Keratinocyte (primary cell): Measurements from ENCODE around the gene GSC2.

Source experiments
- CTCF ChIP-seq, 3 experiments: IDR thresholded peaks in 1 of 3; conservative IDR thresholded peaks in 1 of 3; optimal IDR thresholded peaks in 1 of 3; 2 replicates in 2 of 3; 3 replicates in 1 of 3; pipeline versions ENCODE3 to v1.5.1; 2011; ENCODE audit warnings: low read length in 3 of 3, mild to moderate bottlenecking in 3 of 3, moderate library complexity in 2 of 3, control low read depth in 1 of 3, inconsistent platforms in 1 of 3; ENCODE audit not compliant: insufficient read depth in 2 of 3; ENCODE audit errors: extremely low read depth in 1 of 3
- EZH2 ChIP-seq: IDR thresholded peaks from one replicate; pipeline ENCODE4 v1.6.1; 2012; ENCODE audit warnings: inconsistent platforms, mild to moderate bottlenecking, low read length, moderate library complexity

GRCh38 chr22:19184276-19184997, 34.3 kb upstream of the GSC2 start:
- TF ChIP-seq CTCF (optimal IDR thresholded peaks at IDR 0.05 in 1 of 3, IDR thresholded peaks at IDR 0.05 in 1 of 3, conservative IDR thresholded peaks at IDR 0.05 in 1 of 3; ENCODE audit: extremely low read depth in 1 of 3, insufficient read depth in 2 of 3, low read length in 3 of 3) (no peak), EZH2 (no peak)
